ENCODE results near the gene CYSRT1.

CYSRT1 gene

GRCh38 chr9:137201205-137201868 is 23.6 kb upstream of the CYSRT1 start:
- intact Hi-C loops (cut with DNase I) = no loop called here
- DNase-seq = no peak

- DNase-seq = no peak
- intact Hi-C loops (cut with DNase I) = no loop called here
Observed at GRCh38 chr9:137202966-137203365, 22.0 kb upstream of the CYSRT1 start.

GRCh38 chr9:137204731-137205125 is 20.2 kb upstream of the CYSRT1 start:
- no peak for DNase-seq
- intact Hi-C loops (cut with DNase I) = no loop called here

- intact Hi-C loops (cut with DNase I) = no loop called here
- DNase-seq = peak; percentile 88 to 100 (median 98)
Observed at GRCh38 chr9:137205126-137206069, 19.6 kb upstream of the CYSRT1 start, which contains the start of the genes NDOR1 and TMEM203. NDOR1 (plus strand) TSS chr9:137205700; CDS start chr9:137205778, 78 bp downstream. TMEM203 (minus strand) TSS chr9:137205648; CDS start chr9:137205414, 234 bp downstream.

GRCh38 chr9:137206602-137207001 is 18.4 kb upstream of the CYSRT1 start:
- intact Hi-C loops (cut with DNase I) = no loop called here
- DNase-seq = no peak

- intact Hi-C loops (cut with DNase I) = no loop called here
- no peak for DNase-seq
Observed at GRCh38 chr9:137211532-137211931, 13.4 kb upstream of the CYSRT1 start.

- DNase-seq = no peak
Observed at GRCh38 chr9:137212520-137212919, 12.5 kb upstream of the CYSRT1 start.

GRCh38 chr9:137213160-137214060 is 11.6 kb upstream of the CYSRT1 start:
- intact Hi-C loops (cut with DNase I) = no loop called here
- DNase-seq = peak in 3 of 42 donors; percentile 36 to 47 (median 43)

More at GRCh38 chr9:137212520-137212919, 12.5 kb upstream of the CYSRT1 start:
- intact Hi-C loops (cut with DNase I) = no loop called here

GRCh38 chr9:137214620-137215019 is 10.4 kb upstream of the CYSRT1 start:
- no peak for DNase-seq
- intact Hi-C loops (cut with DNase I) = no loop called here

- DNase-seq = no peak
- intact Hi-C loops (cut with DNase I) = no loop called here
Observed at GRCh38 chr9:137215196-137215986, 9.6 kb upstream of the CYSRT1 start.

GRCh38 chr9:137216188-137216965 is 8.6 kb upstream of the CYSRT1 start:
- intact Hi-C loops (cut with DNase I) = no loop called here
- no peak for DNase-seq

GRCh38 chr9:137217276-137218211 is 7.4 kb upstream of the CYSRT1 start:
- intact Hi-C loops (cut with DNase I) = no loop called here
- DNase-seq = no peak

GRCh38 chr9:137218212-137218753 is 6.7 kb upstream of the CYSRT1 start:
- intact Hi-C loops (cut with DNase I) = no loop called here
- no peak for DNase-seq

- DNase-seq = no peak
- intact Hi-C loops (cut with DNase I) = no loop called here
Observed at GRCh38 chr9:137218754-137219271, 6.2 kb upstream of the CYSRT1 start.

- intact Hi-C loops (cut with DNase I) = no loop called here
- DNase-seq = no peak
Observed at GRCh38 chr9:137219757-137220316, 5.1 kb upstream of the CYSRT1 start.
